WTC11 (cell line): ENCODE measurements around the gene CBY2. TPM values are rescaled to one million over a fixed set of nuclear protein-coding genes. Genes with fewer than 3 reads are reported as not detected.

Experiments
- ATAC-seq: fragments of 200-7000 bp; cut with Tn5 transposase; 2 replicates; pipeline ENCODE4 v1.10.0; 2021; ENCODE audit warnings: mild to moderate bottlenecking, moderate library complexity
- Bru-seq: library from RNA; stranded (reverse); fragments of 400-500 nt; gene quantifications from one replicate; lab custom pipeline; 2021; lab: Mats Ljungman, UMichigan
- CTCF ChIA-PET: fragments of 300-600 bp; sonication (Branson Sonifier 250); formaldehyde crosslinking; loops from one replicate; lab custom pipeline; 2021; ENCODE audit warnings: antibody characterized with exemption; lab: Charles Lee
- POLR2A ChIA-PET: fragments of 350-600 bp; sonication (Branson Sonifier 250); formaldehyde crosslinking; loops from one replicate; lab custom pipeline; 2021; ENCODE audit warnings: antibody characterized with exemption; lab: Charles Lee
- DNase-seq: peaks from one replicate; pipeline ENCODE4 v3.0.0; 2021; ENCODE audit warnings: low spot score
- H3K27ac Mint-ChIP-seq: 2 replicates; pipeline ENCODE4 v1.8.0; 2021; ENCODE audit warnings: mixed read lengths
- H3K27me3 Mint-ChIP-seq: 2 replicates; pipeline ENCODE4 v1.8.0; 2021; ENCODE audit warnings: low read depth, mild to moderate bottlenecking, moderate library complexity, mixed read lengths
- H3K36me3 Mint-ChIP-seq: 2 replicates; pipeline ENCODE4 v1.8.0; 2021; ENCODE audit warnings: mixed read lengths
- H3K4me1 Mint-ChIP-seq: 2 replicates; pipeline ENCODE4 v1.8.0; 2022; ENCODE audit warnings: mixed read lengths
- H3K4me3 Mint-ChIP-seq: 2 replicates; pipeline ENCODE4 v1.8.0; 2021; ENCODE audit warnings: mild to moderate bottlenecking, moderate library complexity, mixed read lengths
- H3K9me3 Mint-ChIP-seq: 2 replicates; pipeline ENCODE4 v1.8.0; 2021; ENCODE audit warnings: mixed read lengths
- ARID4B ChIP-seq: sonication (generic); formaldehyde crosslinking; IDR thresholded peaks from 2 replicates; pipeline ENCODE4 v1.8.0; 2023; ENCODE audit warnings: missing genetic modification reagents, mild to moderate bottlenecking, borderline replicate concordance
- ATF2 ChIP-seq: sonication (generic); formaldehyde crosslinking; IDR thresholded peaks from 2 replicates; pipeline ENCODE4 v1.8.1; 2022; ENCODE audit warnings: low read depth, missing genetic modification reagents, borderline replicate concordance
- CTCF ChIP-seq: fragments of 200-600 bp; IDR thresholded peaks from 2 replicates; pipeline ENCODE4 v1.8.0; 2022; ENCODE audit warnings: antibody characterized with exemption
- E2F1 ChIP-seq: sonication (generic); formaldehyde crosslinking; IDR thresholded peaks from 2 replicates; pipeline ENCODE4 v1.8.0; 2022; ENCODE audit warnings: mild to moderate bottlenecking, missing genetic modification reagents
- ELF4 ChIP-seq: sonication (generic); formaldehyde crosslinking; IDR thresholded peaks from 2 replicates; pipeline ENCODE4 v1.8.1; 2022; ENCODE audit warnings: low read depth, mild to moderate bottlenecking, moderate library complexity, missing genetic modification reagents
- FOXP4 ChIP-seq: sonication (generic); formaldehyde crosslinking; IDR thresholded peaks from 2 replicates; pipeline ENCODE4 v1.8.0; 2022; ENCODE audit warnings: mild to moderate bottlenecking, missing genetic modification reagents
- GABPB1 ChIP-seq: sonication (generic); formaldehyde crosslinking; IDR thresholded peaks from 2 replicates; pipeline ENCODE4 v1.8.1; 2023; ENCODE audit warnings: mild to moderate bottlenecking, missing genetic modification reagents
- JUN ChIP-seq: sonication (generic); formaldehyde crosslinking; IDR thresholded peaks from 2 replicates; pipeline ENCODE4 v1.8.0; 2023; ENCODE audit warnings: mild to moderate bottlenecking, missing genetic modification reagents
- MYBL2 ChIP-seq: sonication (generic); formaldehyde crosslinking; IDR thresholded peaks from 2 replicates; pipeline ENCODE4 v1.8.1; 2023; ENCODE audit warnings: mild to moderate bottlenecking, moderate library complexity, missing genetic modification reagents
- NFATC4 ChIP-seq: fragments of 250-450 bp; sonication (Bioruptor Pico); IDR thresholded peaks from 2 replicates; pipeline ENCODE4 v1.9.0; 2021; ENCODE audit warnings: mild to moderate bottlenecking
- TEAD4 ChIP-seq: sonication (generic); formaldehyde crosslinking; IDR thresholded peaks from 2 replicates; pipeline ENCODE4 v1.8.0; 2022; ENCODE audit warnings: mild to moderate bottlenecking, missing genetic modification reagents
- ZNF232 ChIP-seq: sonication (generic); formaldehyde crosslinking; IDR thresholded peaks from 2 replicates; pipeline ENCODE4 v1.8.0; 2022; ENCODE audit warnings: mild to moderate bottlenecking, missing genetic modification reagents
- ZNF671 ChIP-seq: fragments of 250-450 bp; sonication (Bioruptor Pico); IDR thresholded peaks from 2 replicates; pipeline ENCODE4 v1.8.0; 2021; ENCODE audit warnings: mild to moderate bottlenecking
- ZSCAN18 ChIP-seq: fragments of 250-450 bp; sonication (Bioruptor Pico); IDR thresholded peaks from 2 replicates; pipeline ENCODE4 v2.1.2; 2022; ENCODE audit warnings: mild to moderate bottlenecking, moderate library complexity
- long read RNA-seq, 3 experiments: library from RNA in 1 of 3; library from capped mRNA in 1 of 3; library from polyadenylated mRNA in 1 of 3; unstranded in 2 of 3; stranded (forward) in 1 of 3; transcript quantifications; one replicate each; pipeline ENCODE4 v2.0.0, GENCODE V29; 2021
- total RNA-seq: library from RNA; stranded (reverse); gene quantifications from 3 replicates; pipeline ENCODE4 v1.2.3, GENCODE V29; 2021

The CBY2 gene
- total RNA-seq = 0.50 to 0.74 TPM in 2 of 3 replicates, not detected in the other
- percentile 14 among the genes with signal in this experiment for Bru-seq, nascent RNA
- long read RNA-seq, experiment 1, partial matches to known transcripts = 0 of 2 reads
- long read RNA-seq, experiment 1, other reads (novel, unspliced or antisense) = 2 of 2 reads
- long read RNA-seq, experiment 2, partial matches to known transcripts = 1 of 1 reads
- long read RNA-seq, experiment 2, other reads (novel, unspliced or antisense) = 0 of 1 reads
- long read RNA-seq, experiment 3 = 0 reads

- H3K36me3 Mint-ChIP-seq = no peaks in the 10 kb centered on the region
- ATAC-seq (no peak), DNase-seq (no peak)
- no peak within 1 kb of the TSS for H3K27ac Mint-ChIP-seq
- TF ChIP-seq ZNF232 (CRISPR knock-in tag) (no peak), TEAD4 (no peak), ARID4B (no peak), FOXP4 (CRISPR knock-in tag) (no peak), ZNF671 (no peak), MYBL2 (CRISPR knock-in tag) (no peak)
- peaks cover 4% of the 10 kb centered on the region for H3K27me3 Mint-ChIP-seq
- CTCF ChIA-PET = no interaction called here
- no peak within 1 kb of the TSS for H3K4me3 Mint-ChIP-seq
- no peaks in the 10 kb centered on the region for H3K9me3 Mint-ChIP-seq
- H3K4me1 Mint-ChIP-seq = peaks cover 17% of the 10 kb centered on the region
- POLR2A ChIA-PET = no interaction called here
Measured at GRCh38 chr13:45702088-45702487, at the start of gene CBY2. Gene CBY2, plus strand, starts transcription at chr13:45702320. Its CDS starts 71 bp downstream, at chr13:45702391.

GRCh38 chr13:45654633-45655349 lies 47.3 kb upstream of the CBY2 start:
- DNase-seq = no peak
- no peaks in the 10 kb centered on the region for H3K27me3 Mint-ChIP-seq
- H3K4me1 Mint-ChIP-seq = no peaks in the 10 kb centered on the region
- no peak overlapping the region for H3K4me3 Mint-ChIP-seq
- TF ChIP-seq CTCF (no peak), GABPB1 (CRISPR knock-in tag) (no peak), NFATC4 (no peak), ZSCAN18 (CRISPR knock-in tag) (no peak), JUN (no peak), ATF2 (CRISPR knock-in tag) (no peak), E2F1 (CRISPR knock-in tag) (no peak), ELF4 (no peak)
- TF ChIP-seq, all 79 proteins: peak for 0
- ATAC-seq = no peak
- H3K27ac Mint-ChIP-seq = no peak overlapping the region
- no peaks in the 10 kb centered on the region for H3K36me3 Mint-ChIP-seq
- POLR2A ChIA-PET = no interaction called here
- CTCF ChIA-PET = no interaction called here
- H3K9me3 Mint-ChIP-seq = peaks cover 23% of the 10 kb centered on the region
